HepG2 (cell line): Measurements from ENCODE around the gene CD300A. TPM values are rescaled to one million over a fixed set of nuclear protein-coding genes. Genes with fewer than 3 reads are reported as not detected.

Experiments used
- ATF7 ChIP-seq, 2 experiments: fragments of 450-650 bp in 1 of 2; sonication (generic) in 1 of 2; formaldehyde crosslinking in 1 of 2; IDR thresholded peaks; 2 replicates each; pipeline versions ENCODE4 v1.4.0 to v1.6.1; 2016 to 2020; ENCODE audit warnings: antibody characterized with exemption in 1 of 2, mild to moderate bottlenecking in 1 of 2, missing genetic modification reagents in 1 of 2
- ATM ChIP-seq: fragments of 450-650 bp; IDR thresholded peaks from 2 replicates; pipeline ENCODE4 v1.7.1; 2017; ENCODE audit warnings: mild to moderate bottlenecking, borderline replicate concordance
- CC2D1A ChIP-seq: sonication (generic); formaldehyde crosslinking; IDR thresholded peaks from 2 replicates; pipeline ENCODE4 v1.8.1; 2023; ENCODE audit warnings: mild to moderate bottlenecking, missing genetic modification reagents
- ELF1 ChIP-seq: sonication (generic); formaldehyde crosslinking; IDR thresholded peaks from 2 replicates; pipeline ENCODE4 v1.4.0; 2020; ENCODE audit warnings: missing genetic modification reagents
- EZH2 ChIP-seq: conservative IDR thresholded peaks from 2 replicates; pipeline ENCODE4 v1.6.1; 2012; ENCODE audit warnings: mild to moderate bottlenecking, low read depth, low read length, moderate library complexity
- FOXO1 ChIP-seq: sonication (generic); formaldehyde crosslinking; IDR thresholded peaks from 2 replicates; pipeline ENCODE4 v1.4.0; 2020; ENCODE audit warnings: missing genetic modification reagents
- HCFC1 ChIP-seq: fragments of 150-350 bp; IDR thresholded peaks from 2 replicates; pipeline ENCODE4 v1.6.1; 2014; ENCODE audit warnings: low read depth, low read length
- HOXA3 ChIP-seq: sonication (generic); formaldehyde crosslinking; IDR thresholded peaks from 2 replicates; pipeline ENCODE4 v1.5.0; 2020; ENCODE audit warnings: missing genetic modification reagents
- MAFG ChIP-seq: sonication (generic); formaldehyde crosslinking; IDR thresholded peaks from 2 replicates; pipeline ENCODE4 v1.5.1; 2020; ENCODE audit warnings: mild to moderate bottlenecking, missing genetic modification reagents
- NFRKB ChIP-seq: fragments of 450-650 bp; IDR thresholded peaks from 2 replicates; pipeline ENCODE4 v1.6.1; 2017
- RCOR2 ChIP-seq: IDR thresholded peaks from 2 replicates; pipeline ENCODE4 v1.6.1; 2016; ENCODE audit warnings: missing biosample characterization, missing genetic modification reagents
- RFX1 ChIP-seq: fragments of 450-650 bp; IDR thresholded peaks from 2 replicates; pipeline ENCODE4 v1.6.1; 2017
- RFXAP ChIP-seq: sonication (generic); formaldehyde crosslinking; IDR thresholded peaks from 2 replicates; pipeline ENCODE4 v1.4.0; 2020; ENCODE audit warnings: missing genetic modification reagents, borderline replicate concordance
- SIX1 ChIP-seq: sonication (generic); formaldehyde crosslinking; IDR thresholded peaks from 2 replicates; pipeline ENCODE4 v1.4.0; 2020; ENCODE audit warnings: missing genetic modification reagents, borderline replicate concordance
- TEAD2 ChIP-seq: sonication (generic); formaldehyde crosslinking; IDR thresholded peaks from 2 replicates; pipeline ENCODE4 v1.9.0; 2021; ENCODE audit warnings: missing genetic modification reagents
- TFAP4 ChIP-seq: sonication (generic); IDR thresholded peaks from 2 replicates; pipeline ENCODE4 v1.6.1; 2016; ENCODE audit warnings: low read depth, borderline replicate concordance
- TSC22D2 ChIP-seq: sonication (generic); formaldehyde crosslinking; IDR thresholded peaks from 2 replicates; pipeline ENCODE4 v1.5.1; 2020; ENCODE audit warnings: missing genetic modification reagents, mild to moderate bottlenecking, borderline replicate concordance
- ZKSCAN1 ChIP-seq: fragments of 150-350 bp; IDR thresholded peaks from 2 replicates; pipeline ENCODE4 v1.6.1; 2014; ENCODE audit warnings: low read length
- ZMAT3 ChIP-seq: sonication (generic); formaldehyde crosslinking; conservative IDR thresholded peaks from 2 replicates; pipeline ENCODE4 v1.7.0; 2021; ENCODE audit warnings: missing genetic modification reagents
- ZNF414 ChIP-seq: sonication (generic); formaldehyde crosslinking; IDR thresholded peaks from 2 replicates; pipeline ENCODE4 v1.5.0; 2020; ENCODE audit warnings: missing genetic modification reagents
- ZNF543 ChIP-seq: sonication (generic); formaldehyde crosslinking; IDR thresholded peaks from 2 replicates; pipeline ENCODE4 v1.4.0; 2020; ENCODE audit warnings: mild to moderate bottlenecking, missing genetic modification reagents
- ZNF646 ChIP-seq: sonication (generic); formaldehyde crosslinking; IDR thresholded peaks from 2 replicates; pipeline ENCODE4 v1.9.0; 2021; ENCODE audit warnings: mild to moderate bottlenecking, missing genetic modification reagents
- polyA plus RNA-seq, 8 experiments: library from polyadenylated mRNA; depleted of rRNA in 3 of 8; stranded (reverse) in 7 of 8; unstranded in 1 of 8; fragments of >200 nt; fragmentation: Illumina TruSeq in 4 of 8; extraction: Trizol in 4 of 8; gene quantifications; 2 replicates each; pipeline versions ENCODE4 v1.2.1 to v1.2.3, GENCODE V29; 2011 to 2016; ENCODE audit warnings: low read depth in 4 of 8, missing spikeins in 1 of 8, mixed read lengths in 1 of 8; ENCODE audit not compliant: insufficient read depth in 1 of 8
- total RNA-seq, 5 experiments: library from RNA; depleted of rRNA; stranded (reverse); fragments of >200 nt; fragmentation: Illumina TruSeq; extraction: Trizol; gene quantifications; 2 replicates each; pipeline ENCODE4 v1.2.3, GENCODE V29; 2016; ENCODE audit warnings: low read depth in 1 of 5

The CD300A gene
- total and polyA plus RNA-seq, 2 of the 13 experiments (the other 11 are each of a cell fraction or from before 2014, with no cell fraction given), result not detected

- TF ChIP-seq MAFG, result no peak
- no peak for TF ChIP-seq CC2D1A (CRISPR knock-in tag)
- TF ChIP-seq EZH2, result no peak
- no peak; the same call in 1 of the 2 replicates for TF ChIP-seq ZNF646
- peak; percentile 89 for TF ChIP-seq ZNF414 (CRISPR knock-in tag)
- TF ChIP-seq RFX1, result no peak
- TF ChIP-seq ZNF543, result peak; percentile 89
- no peak; the same call in 1 of the 2 replicates for TF ChIP-seq TEAD2
- TF ChIP-seq ZMAT3 (CRISPR knock-in tag), result peak; percentile 79
- peak; percentile 92 for TF ChIP-seq SIX1 (CRISPR knock-in tag)
- peak; percentile 78 for TF ChIP-seq ELF1
- peak; percentile 62 for TF ChIP-seq FOXO1 (CRISPR knock-in tag)
- no peak for TF ChIP-seq ATF7 (IDR thresholded peaks at IDR 0.05)
- TF ChIP-seq ATF7 (CRISPR knock-in tag; IDR thresholded peaks at IDR 0.05), result peak; percentile 83
- no peak for TF ChIP-seq ATM
- no peak for TF ChIP-seq NFRKB
- TF ChIP-seq TSC22D2 (CRISPR knock-in tag), result no peak
- peak; percentile 86 for TF ChIP-seq HOXA3 (CRISPR knock-in tag)
- peak; percentile 96 for TF ChIP-seq TFAP4
- TF ChIP-seq ZKSCAN1, result peak; percentile 68; the same call in 1 of the 2 replicates
- TF ChIP-seq RFXAP (CRISPR knock-in tag), result peak; percentile 89
- peak; percentile 36; the same call in 1 of the 2 replicates for TF ChIP-seq HCFC1
- peak; percentile 90 for TF ChIP-seq RCOR2 (CRISPR knock-in tag)
Measured at GRCh38 chr17:74442670-74443515, 23.5 kb upstream of the CD300A start (continued).
